Urothelium cell line (cell line): ENCODE results near the gene PTH.

Source experiments
- DNase-seq: peaks from one replicate; pipeline ENCODE4 v3.0.0; 2011; ENCODE audit warnings: low spot score, mixed read lengths
- FAIRE-seq: peaks from 2 replicates; lab custom pipeline; 2011; peaks lifted over from hg19 to GRCh38; lab: Jason Lieb, UNC

The PTH gene

DNA sequence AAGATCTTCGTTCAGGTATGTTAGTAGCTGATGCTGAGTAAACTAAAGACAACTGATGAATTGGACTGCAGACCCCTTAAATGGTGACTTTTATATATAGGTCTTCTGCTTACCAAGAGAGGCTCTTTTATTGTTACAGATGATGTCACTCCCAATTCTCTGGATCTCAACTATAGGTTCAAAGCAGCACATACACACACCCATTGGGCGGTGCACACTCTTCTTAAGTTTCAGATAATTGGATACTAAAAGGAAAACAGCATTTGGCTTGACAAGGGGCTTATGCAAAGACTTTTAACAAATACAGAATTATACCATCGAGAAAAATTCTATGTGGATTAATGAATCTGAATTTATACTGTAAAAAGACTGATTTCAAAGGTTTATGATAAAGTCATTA lies at the start of gene PTH:
Gene PTH (minus strand): TSS at position 69 of the 400 bp plus-strand sequence. CDS start 3,142 bp downstream, outside the sequence.
- no peak for FAIRE-seq
- no peak for DNase-seq

DNA sequence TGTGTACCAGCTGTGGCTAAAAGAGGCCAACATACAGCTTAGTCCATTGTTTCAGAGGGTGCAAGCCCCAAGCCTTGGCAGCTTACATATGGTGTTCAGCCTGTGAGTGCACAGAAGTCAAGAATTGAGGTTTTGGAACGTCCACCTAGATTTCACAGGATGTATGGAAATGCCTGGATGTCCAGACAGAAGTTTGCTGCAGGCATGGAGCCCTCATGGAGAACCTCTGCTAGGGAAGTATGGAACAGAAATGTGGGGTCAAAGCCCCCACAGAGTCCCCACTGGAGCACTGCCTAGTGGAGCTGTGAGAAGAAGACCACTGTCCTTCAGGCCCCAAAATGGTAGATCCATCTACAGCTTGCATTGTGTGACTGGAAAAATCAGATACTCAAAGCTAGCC lies 42.2 kb upstream of the PTH start:
- FAIRE-seq (no peak), DNase-seq (no peak)

DNA sequence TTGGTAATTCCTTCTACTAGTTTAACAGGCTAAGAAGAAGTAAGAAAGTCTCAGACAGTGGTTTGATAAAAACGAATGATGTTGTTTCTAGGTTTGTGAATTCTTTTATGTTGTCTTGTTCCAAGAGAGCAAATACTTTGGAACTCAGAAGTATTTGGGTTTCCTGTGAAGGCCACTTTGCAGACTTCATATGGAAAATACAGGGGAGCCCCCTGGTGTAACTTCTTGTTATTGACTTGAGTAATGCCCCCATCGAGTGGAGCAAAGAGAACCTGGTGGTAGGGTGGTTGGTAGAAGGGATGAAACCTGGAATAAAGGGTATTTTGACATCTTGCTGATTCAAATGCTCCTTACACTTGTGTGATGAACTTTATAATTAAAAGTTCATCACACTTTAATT lies 40.0 kb upstream of the PTH start:
- DNase-seq (peak; percentile 9), FAIRE-seq (no peak)

DNA sequence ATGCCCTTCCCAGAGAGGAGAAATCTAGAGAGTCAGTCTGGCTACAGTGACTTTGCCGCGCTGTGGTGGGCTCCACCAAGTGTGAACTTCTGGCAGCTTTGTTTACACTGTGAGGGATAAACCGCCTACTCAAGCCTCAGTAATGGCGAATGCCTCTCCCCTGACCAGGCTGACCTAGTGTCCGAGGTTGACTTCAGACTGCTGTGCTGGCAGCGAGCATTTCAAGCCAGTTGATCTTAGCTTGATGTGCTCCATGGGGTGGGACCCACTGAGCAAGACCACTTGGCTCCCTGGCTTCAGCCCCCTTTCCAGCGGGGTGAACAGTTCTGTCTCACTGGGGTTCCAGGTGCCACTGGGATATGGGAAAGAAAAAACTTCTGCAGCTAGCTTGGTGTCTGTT lies 38.6 kb upstream of the PTH start:
- no peak for FAIRE-seq

DNA sequence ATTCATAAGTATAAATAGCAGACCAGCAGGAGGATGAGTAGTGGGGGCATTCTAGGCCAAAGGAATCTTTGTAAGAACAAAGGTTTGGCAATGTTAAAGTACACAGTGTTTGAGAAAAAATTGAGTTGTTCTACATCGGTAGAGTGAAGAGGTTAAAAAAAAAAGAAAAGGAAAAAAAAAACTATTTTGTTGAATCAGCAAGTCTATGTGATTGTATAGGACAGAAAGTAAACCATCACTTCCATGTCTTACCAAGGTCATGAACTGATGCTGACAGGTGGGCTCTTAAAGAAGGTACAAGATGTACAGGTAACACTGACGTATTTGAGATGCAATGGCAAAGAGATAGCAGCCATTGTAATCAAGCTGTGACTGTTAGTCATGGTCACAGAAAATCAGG lies 29.5 kb upstream of the PTH start:
- DNase-seq (no peak), FAIRE-seq (no peak)

More for the DNA sequence above, 38.6 kb upstream of the PTH start:
- DNase-seq: no peak

DNA sequence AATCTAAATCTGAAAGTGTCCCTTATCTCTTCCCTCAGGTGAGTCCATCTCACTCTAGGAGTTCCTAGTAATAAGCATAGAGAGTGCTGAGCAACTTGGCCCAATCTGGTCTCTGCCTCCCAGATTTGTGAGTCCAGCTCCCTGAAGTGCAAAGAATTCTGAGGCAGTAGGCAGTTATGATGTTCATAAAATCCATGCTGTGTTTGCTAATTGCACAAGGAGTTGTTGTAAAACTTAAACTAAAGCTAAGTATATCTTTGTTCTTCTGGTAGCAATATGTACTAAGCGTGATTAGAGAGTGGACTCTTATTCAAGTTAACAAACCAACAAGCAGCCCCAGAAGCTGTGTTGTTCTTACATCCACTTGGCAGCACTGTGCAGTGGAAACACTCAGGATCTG lies 7.6 kb upstream of the PTH start:
- DNase-seq (no peak), FAIRE-seq (no peak)

DNA sequence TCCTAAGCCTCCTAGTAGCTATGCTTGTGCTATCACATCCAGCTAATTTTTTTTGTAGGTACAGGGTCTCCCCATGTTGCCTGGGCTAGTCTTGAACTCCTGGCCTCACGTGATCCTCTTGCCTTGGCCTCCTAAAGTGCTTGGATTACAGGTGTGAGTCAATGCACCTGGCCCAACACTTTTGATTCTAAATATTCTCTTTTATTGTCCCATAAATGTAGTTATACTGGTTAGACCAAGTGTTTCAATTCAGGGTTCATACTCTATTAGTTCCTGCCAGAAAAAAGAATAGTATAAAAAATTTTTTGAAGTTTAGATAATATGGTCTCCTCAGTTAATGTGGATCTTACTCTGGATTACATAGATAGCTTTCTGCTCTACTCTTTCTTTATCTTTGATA lies 6.7 kb upstream of the PTH start:
- DNase-seq (no peak), FAIRE-seq (no peak)

DNA sequence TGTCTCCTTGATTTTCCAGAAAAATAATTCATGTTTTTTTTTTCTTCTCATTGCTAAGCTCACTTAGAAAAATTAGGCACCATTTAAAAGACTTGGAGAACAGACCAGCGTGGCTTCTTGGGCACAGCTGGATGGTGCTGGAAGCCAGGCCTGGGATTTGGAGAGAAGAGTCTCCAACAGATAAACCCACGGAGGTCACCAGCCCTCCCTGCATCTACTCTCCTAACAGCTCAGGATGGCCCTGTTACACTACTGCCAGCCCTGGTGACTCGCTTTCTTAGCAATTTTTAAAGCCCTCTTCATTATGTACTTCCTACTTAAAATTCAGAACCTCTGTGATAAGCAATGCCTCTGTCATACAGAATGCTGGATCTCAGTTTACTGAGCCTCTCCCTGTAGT lies 1.7 kb downstream of the PTH start:
- DNase-seq (no peak), FAIRE-seq (no peak)

DNA sequence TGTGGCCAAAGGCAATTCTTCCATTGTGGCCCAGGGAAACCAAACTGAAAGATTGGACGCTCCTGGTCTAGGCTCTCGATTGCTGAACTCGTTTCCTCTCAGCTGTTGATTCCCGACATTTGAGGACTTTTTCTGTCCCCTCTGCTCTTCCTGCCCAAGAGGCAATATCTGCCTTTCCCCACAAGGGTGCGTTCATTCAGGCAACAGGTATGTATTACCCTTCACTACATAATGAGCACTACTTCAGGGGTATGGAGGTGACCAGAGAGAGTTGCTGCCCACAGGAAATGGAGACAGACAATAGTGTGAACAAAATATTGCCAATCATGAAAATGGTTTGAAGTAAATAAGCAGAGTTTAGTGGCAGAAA lies 8.2 kb downstream of the PTH start:
- FAIRE-seq (no peak), DNase-seq (peak; percentile 67)

DNA sequence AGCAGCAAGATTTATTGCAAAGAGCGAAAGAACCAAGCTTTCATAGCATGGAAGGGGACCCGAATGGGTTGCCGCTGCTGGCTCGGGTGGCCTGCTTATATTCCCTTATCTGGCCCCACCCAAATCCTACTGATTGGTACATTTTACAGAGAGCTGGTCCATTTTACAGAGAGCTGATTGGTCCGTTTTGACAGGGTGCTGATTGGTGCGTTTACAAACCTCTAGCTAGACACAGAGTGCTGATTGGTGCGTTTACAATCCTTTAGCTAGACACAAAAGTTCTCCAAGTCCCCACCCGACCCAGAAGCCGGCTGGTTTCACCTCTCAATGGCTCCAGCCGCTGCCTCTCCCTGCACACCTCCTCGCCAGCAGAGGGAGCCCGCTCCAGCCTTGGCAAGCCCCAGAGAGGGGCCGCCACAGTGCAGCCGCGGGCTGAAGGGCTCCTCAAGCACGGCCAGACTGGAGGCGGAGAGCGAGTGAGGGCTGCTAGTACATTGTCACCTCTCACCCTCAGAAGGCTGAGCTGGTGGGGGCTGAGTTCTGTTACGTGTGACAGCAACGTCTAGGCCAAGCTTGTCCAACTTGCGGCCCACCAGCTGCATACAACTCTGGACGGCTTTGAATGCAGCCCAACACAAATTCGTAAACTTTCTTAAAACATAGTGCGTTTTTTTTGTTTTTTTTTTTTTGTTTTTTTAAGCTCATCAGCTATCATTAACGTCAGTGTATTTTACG lies 8.7 kb downstream of the PTH start:
- peak; percentile 55 for DNase-seq
- FAIRE-seq: peak; percentile 30

DNA sequence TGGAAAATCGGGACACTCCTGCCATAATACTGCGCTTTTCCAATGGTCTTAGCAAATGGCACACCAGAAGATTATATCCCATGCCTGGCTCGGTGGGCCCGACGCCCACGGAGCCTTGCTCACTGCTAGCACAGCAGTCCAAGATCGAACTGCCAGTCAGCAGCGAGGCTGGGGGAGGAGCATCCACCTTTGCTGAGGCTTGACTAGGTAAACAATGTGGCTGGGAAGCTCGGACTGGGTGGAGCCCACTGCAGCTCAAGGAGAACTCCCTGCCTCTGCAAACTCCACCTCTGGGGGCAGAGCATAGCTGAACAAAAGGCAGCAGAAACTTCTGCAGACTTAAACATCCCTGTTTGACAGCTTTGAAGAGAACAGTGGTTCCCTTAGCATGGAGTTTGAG lies 15.6 kb downstream of the PTH start:
- DNase-seq (no peak), FAIRE-seq (no peak)

DNA sequence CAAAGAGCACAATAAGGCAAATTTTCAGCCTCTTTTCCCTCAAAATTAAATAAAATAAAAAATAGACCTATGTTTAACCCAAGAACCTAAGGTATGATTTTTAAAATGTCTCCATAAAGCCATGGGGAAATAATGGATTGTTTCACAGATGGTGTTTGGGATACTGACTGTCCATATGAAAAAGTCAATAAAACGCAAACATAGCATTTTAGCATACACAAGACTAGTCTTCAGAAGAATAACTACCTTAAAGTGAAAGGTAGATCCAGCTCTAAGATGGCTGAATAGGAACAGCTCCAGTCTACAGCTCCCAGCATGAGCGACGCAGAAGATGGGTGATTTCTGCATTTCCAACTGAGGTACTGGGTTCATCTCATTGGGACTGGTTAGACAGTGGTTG lies 16.1 kb downstream of the PTH start:
- no peak for DNase-seq
- FAIRE-seq: no peak

DNA sequence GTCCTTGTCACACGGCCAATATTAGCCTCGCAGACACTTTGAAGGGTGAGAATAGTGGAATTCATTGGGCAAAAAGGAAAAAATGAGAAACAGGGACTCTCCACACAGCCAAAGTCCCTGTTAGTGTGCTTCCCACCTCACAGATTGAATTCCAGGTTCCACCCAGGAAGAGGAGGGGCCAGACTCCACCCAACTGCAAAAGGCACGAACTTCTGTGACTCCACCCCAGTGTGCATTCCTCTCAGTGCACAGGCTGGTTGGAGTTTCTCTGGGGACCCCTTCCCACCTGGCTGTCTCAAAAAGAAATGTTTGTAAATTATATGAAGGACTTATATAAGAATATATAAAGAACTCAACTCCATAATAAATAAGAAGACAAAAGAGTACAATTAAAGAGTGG lies 20.7 kb downstream of the PTH start:
- no peak for DNase-seq
- no peak for FAIRE-seq

DNA sequence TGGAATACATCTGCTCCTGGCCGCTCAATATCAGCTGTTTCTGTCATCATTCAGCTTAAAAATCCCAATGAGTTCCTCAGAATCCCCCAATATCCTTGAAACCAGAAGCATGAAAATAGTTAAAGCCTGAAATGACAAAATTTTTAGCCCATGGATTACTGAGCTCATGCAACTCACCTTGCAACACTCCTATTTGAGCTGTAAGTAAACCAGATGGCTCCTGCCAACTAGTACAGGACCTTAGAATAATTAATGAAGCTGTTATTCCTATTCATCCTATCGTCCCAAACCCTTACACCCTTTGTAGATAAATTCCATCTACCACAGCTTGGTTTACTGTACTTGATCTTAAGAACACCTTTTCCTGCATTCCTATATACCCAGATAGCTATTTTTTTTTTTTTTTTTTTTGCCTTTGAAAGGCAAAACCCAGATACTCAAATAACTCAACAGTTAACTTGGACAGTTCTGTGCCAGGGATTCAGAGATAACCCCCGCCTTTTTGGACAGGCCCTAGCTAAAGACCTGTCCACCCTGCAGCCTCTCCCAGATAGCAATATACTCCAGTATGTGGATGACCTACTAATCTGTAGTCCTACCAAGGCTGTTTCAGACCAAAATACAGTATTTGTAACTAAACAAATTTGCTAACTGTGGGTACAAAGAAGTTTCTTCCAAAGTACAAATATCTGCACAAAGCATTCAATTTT lies 22.6 kb downstream of the PTH start:
- DNase-seq (no peak), FAIRE-seq (no peak)

DNA sequence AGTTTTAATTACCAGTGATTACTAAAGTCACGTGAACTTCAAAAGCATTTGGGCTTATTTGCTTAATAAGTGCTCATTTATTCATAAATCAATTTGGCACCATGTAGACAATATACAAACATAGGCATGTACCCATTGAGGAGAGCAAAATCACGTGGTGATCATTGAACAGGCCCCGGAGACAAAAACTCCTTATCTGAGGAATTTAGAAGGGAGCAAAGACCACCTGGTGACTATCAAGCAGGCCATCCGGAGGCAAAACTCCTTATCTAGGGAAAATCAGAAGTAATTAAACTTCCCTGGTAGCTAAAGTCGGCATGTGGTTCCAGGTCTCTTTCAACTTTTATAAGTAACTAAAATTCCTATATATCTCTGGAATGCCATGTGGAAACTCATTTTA lies 27.0 kb downstream of the PTH start:
- DNase-seq (no peak), FAIRE-seq (no peak)

DNA sequence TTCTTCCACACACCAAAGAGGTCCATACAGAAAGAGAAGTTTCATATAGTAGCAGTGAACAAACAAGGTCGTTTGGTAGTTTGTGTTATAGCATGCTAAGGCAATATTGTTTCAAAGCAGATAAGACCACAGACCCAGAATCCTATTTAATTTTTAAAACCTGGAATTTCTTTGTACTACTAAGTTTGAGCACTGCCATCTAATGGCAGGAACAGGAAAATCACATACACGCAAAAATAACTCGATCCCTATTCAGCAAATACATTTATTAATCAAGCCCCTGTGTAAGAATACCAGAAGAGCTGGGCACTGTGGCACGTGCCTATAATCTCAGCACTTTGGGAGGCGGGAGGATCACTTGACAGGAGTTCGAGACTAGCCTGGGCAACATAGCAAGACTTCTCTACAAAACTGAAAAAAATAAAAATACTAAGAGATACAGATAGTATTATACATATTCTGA lies 29.9 kb downstream of the PTH start:
- DNase-seq (peak; percentile 35), FAIRE-seq (no peak)

DNA sequence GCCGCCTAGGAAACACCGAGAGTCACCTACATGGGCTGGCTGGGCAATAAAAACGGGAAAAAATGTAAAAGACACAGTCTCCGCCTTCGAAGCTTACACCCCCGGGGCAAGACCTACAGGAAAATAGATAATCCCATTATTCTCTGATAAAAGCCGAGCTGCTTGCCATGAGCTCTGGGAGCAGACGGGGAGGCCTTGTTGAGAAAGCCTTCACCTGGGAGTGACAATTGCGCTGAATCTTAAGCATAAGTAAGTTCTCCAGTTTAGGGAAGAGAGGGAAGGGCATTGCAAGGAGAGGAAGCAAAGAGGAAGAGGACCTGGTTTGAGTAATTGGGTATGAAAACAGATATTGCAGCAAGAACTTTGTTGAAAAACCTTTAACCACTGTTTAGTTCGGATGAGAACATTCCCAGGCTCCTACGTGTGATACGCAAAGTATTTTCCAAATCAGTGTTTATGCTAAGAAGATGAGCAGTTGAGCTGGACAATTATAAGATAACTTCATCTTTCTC lies 32.0 kb downstream of the PTH start:
- DNase-seq (peak; percentile 30), FAIRE-seq (no peak)

DNA sequence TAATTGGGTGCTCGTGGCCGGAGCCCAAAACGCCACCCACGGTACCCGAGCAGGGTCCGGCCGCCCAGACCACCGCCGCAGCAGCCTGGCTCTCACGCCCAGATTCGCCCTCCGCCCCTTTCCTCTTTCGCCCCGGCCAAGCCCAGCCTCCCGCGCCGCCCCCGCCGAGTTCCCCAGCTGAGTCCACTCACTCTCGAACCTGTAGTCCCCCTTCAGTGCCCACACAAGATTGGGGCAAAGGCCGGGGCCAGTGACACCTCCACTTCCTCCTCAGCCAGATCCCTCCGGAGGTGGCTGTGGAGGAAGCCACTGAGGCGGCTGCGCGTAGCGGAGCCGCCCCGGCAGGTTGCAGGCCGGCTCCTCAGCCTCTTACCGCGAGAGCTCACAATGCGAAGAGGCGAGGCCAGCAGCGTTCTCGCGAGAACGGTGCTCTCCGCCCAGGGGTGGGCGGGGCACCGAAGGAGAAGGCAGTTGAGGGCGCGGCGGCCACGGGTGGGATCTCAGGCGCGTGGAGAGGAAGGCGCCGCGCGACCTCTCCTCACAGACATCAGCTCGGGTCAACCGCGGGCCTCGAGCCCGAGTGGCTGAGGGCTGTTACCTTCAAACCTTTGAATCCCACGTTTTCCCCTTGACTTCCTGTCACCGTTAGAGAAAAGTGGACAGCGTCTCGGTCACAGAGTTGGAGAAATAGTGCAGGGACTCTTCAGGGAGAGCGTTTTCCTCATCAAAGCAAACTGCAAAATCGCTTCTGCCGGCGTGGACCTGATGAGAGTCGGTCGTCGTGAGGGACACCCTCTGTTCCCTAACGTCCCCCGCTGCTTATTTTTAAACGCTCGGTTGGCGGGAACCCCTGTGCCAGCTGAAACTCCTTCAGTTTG lies 32.7 kb downstream of the PTH start, which contains the start of gene BTBD10:
Gene BTBD10 (minus strand): TSS at position 322 of the 878 bp plus-strand sequence. CDS start 18,098 bp downstream, outside the sequence.
- DNase-seq (peak; percentile 96), FAIRE-seq (peak; percentile 95)

DNA sequence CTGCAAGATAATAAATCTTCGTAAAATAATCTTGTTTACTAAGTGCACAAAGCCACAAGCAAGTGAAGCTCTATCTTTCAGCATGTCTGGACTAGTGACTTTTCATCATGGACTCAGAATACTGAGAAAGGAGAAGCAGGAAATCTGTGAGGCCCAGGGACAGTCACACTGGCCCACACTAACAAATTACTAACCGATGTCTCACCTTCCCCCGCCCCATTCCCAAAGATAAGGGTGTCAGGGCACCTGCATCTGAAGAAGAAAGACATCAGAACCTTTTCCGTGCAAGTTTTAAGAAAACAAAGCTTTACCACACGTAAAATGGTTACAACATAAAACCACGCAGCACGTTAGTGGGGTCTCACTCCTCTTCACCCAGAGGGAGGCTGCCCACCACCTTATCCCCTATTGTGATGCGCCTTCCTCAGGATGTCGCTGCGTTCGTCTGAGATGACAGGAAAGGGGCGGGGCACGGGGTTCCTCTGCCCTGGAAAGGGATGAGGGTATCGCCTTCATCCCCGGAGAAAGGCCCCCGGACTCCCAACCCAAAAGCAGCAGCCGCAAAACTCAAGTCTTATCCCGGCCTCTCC lies 33.4 kb downstream of the PTH start:
- no peak for FAIRE-seq
- DNase-seq: peak; percentile 71

DNA sequence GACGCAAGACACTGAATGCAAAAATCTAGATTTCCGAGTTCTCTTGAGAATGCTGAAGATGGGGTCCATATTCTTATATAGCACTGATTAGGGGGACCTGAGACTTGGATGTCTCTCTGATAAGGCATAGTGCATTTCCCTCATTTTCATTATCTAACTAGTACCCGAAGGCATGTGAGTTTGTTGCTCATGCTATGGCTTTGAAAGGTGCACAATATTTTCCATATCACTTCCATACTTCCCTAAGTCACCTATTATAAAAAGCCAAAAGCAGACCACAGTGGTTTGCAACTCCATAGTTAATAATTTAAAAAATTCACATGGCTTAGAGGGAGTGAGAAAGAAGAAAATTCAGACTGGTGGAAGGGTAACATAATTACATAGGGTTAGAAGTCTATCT lies 34.5 kb downstream of the PTH start:
- DNase-seq: no peak
- no peak for FAIRE-seq
